ENCODE measurements around the gene RAB8B. TPM values are rescaled to one million over a fixed set of nuclear protein-coding genes. Genes with fewer than 3 reads are reported as not detected.
A peak's percentile ranks its signal among the peaks of the same experiment; 100 is the strongest.

The RAB8B gene
- total and polyA plus RNA-seq, 5 donors: 7.2 to 21.5 (median 17.3) TPM

DNA sequence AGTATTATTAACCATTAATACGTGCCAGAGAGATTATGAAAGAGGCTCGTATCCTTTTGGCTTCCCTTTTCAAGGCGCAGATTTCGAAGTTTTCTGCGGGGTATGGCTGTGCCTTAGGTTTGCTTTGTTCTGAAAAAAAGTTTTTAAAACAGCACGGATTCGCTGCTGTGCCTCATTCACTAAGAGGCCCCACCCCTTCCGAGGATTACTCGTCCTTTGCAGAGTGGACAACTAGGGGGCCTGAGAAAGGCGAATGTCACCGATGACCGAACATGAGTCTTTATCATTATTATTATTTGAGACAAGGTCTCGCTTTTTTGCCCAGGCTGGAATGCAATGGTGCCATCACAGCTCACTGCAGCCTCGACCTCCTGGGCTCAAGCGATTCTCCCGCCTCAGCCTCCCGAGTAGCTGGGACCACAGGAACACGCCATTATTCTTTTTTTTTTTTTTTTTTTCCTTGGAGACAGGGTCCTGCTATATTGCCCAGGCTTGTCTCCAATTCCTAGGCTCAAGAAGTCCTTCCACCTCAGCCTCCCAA lies 31.4 kb upstream of the RAB8B start:
- intact Hi-C loops (cut with DNase I): loop anchor here in 3 of 4 donors (5.0 to 10.0 kb wide), 3 partner anchors 87 to 129 kb away; partner anchors contain the start of gene APH1B (in 1 of the 3)
- no peaks in the 10 kb centered on the region for H3K4me1 ChIP-seq (ENCODE audit: control insufficient read depth, insufficient read depth, low read length)

DNA sequence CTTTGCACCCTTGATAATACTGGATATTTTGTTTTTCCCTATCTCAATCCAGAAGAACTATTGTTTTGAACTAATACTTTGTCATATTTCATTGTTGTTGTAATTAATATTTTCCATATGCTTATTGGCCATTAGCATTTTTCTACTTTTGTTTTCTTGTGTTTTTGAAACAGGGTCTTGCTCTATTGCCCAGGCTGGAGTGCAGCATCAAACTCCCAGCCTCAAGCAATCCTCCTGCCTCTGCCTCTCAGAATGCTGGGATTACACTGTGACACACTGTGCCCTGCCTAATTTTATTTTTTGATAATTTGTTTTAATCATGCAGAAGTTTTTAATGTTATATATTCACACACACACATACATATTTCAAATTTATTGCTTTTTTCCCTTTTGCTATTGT lies 28.8 kb upstream of the RAB8B start:
- DNase-seq (no peak), ATAC-seq (no peak)
- intact Hi-C loops (cut with DNase I): loop anchor here in 1 of 4 donors (10.0 kb wide), 1 partner anchor 244 kb away; no protein-coding TSS in a partner anchor
- no peak overlapping the region for H3K27ac ChIP-seq (ENCODE audit: low read length)
- no peaks in the 10 kb centered on the region for H3K9me3 ChIP-seq (ENCODE audit: control insufficient read depth, low read length)
- H3K4me3 ChIP-seq (ENCODE audit: low read length): no peak overlapping the region
- H3K4me1 ChIP-seq (ENCODE audit: control insufficient read depth, insufficient read depth, low read length): no peaks in the 10 kb centered on the region
- H3K27me3 ChIP-seq (ENCODE audit: control insufficient read depth, insufficient read depth): no peaks in the 10 kb centered on the region

More for the DNA sequence above, 31.4 kb upstream of the RAB8B start:
- no peaks in the 10 kb centered on the region for H3K9me3 ChIP-seq (ENCODE audit: control insufficient read depth, low read length)
- peak overlapping the region; percentile 45 for H3K4me3 ChIP-seq (ENCODE audit: low read length)
- peak; percentile 59 to 65 for ATAC-seq
- WGBS: 4% methylated on average over 18 of the region's 18 CpGs
- H3K27me3 ChIP-seq (ENCODE audit: control insufficient read depth, insufficient read depth): no peaks in the 10 kb centered on the region
- DNase-seq: peak; percentile 52 to 77 (median 66)
- peak overlapping the region; percentile 61 for H3K27ac ChIP-seq (ENCODE audit: low read length)

DNA sequence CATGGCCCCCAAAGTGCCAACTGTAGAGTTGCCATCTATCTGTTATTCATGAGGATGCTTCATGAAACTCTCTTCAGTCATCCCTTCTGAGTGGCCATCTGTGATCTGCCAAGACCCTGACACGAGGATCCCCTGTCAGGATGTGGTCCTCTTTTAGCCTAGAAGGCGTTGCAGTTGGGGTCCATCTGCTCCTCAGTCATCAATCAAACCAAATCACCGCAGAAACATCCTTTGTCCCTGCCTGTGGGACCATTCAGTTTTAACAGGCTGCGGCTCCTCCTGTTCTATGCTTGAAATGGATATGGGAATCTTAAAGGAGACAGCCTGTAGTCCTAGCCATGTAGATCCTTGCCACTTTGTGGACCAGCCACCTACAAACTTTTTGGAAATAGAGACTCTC lies 26.2 kb upstream of the RAB8B start:
- intact Hi-C loops (cut with DNase I): loop anchor here in 1 of 4 donors (10.0 kb wide), 1 partner anchor 242 kb away; no protein-coding TSS in a partner anchor
- Histone ChIP-seq H3K27ac (ENCODE audit: low read length) (no peak overlapping the region), H3K4me1 (ENCODE audit: control insufficient read depth, insufficient read depth, low read length) (no peaks in the 10 kb centered on the region), H3K27me3 (ENCODE audit: control insufficient read depth, insufficient read depth) (no peaks in the 10 kb centered on the region), H3K9me3 (ENCODE audit: control insufficient read depth, low read length) (no peaks in the 10 kb centered on the region), H3K4me3 (ENCODE audit: low read length) (no peak overlapping the region)
- ATAC-seq (no peak), DNase-seq (no peak)
- whole genome bisulfite sequencing: 83% methylated on average over 4 of the region's 4 CpGs

DNA sequence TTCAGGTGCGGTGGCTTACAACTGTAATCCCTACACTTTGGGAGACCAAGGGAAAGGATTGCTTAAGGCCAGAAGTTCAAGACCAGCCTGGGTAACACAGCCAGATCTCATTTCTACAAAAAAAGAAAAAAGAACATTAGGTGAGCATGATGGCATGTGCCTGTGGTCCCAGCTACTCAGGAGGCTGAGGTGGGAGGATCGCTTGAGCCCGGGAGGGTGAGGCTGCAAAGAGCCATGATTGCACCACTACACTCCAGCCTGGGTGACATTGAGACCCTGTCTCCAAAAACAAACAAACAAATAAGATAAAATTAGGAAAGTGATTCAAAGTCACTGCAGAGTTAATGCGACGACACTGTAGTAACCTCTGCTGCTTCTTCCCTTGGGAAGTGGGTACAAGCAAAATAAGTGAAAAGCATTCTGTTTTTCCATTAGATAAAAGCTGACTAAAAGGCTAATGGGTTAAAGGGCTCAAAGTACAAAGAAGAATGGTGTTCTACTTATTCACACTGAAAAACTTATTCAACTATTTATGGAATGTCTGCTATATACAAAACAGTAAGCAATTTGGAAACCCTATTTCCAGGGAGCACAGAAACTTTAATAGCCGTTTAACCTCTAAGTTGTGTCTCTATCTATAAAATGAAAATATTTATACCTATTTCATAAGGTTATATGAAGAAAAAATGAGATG lies 24.1 kb upstream of the RAB8B start:
- intact Hi-C loops (cut with DNase I): loop anchor here in 1 of 4 donors (10.0 kb wide), 1 partner anchor 239 kb away; no protein-coding TSS in a partner anchor
- Histone ChIP-seq H3K4me3 (ENCODE audit: low read length) (no peak overlapping the region), H3K4me1 (ENCODE audit: control insufficient read depth, insufficient read depth, low read length) (no peaks in the 10 kb centered on the region), H3K27ac (ENCODE audit: low read length) (no peak overlapping the region), H3K27me3 (ENCODE audit: control insufficient read depth, insufficient read depth) (no peaks in the 10 kb centered on the region), H3K9me3 (ENCODE audit: control insufficient read depth, low read length) (no peaks in the 10 kb centered on the region)
- 89% methylated on average over 6 of the region's 6 CpGs for WGBS
- DNase-seq (no peak), ATAC-seq (no peak)

DNA sequence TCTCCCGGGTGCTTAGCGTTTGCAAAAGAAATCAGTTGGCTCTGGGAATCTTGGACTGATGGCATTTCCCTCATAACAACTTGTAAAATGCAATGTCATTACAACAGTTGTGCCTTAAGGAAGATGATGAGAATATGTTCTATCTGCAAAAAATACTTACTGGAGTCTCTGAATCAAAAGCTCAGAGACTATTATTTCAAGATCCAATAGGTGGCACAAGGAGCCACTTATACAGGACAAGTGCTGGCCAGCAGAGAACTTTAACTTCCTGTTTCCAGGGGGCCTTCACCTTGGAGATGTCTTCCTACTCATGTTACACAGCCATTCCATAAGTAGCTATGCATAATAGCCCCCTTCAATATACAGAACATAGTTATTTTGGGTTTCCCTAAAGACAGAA lies 23.2 kb upstream of the RAB8B start:
- Histone ChIP-seq H3K4me1 (ENCODE audit: control insufficient read depth, insufficient read depth, low read length) (no peaks in the 10 kb centered on the region), H3K4me3 (ENCODE audit: low read length) (no peak overlapping the region), H3K9me3 (ENCODE audit: control insufficient read depth, low read length) (no peaks in the 10 kb centered on the region), H3K27ac (ENCODE audit: low read length) (no peak overlapping the region), H3K27me3 (ENCODE audit: control insufficient read depth, insufficient read depth) (no peaks in the 10 kb centered on the region)
- DNase-seq: no peak
- WGBS: 79% methylated on average over 2 of the region's 2 CpGs
- intact Hi-C loops (cut with DNase I): loop anchor here in 1 of 4 donors (10.0 kb wide), 1 partner anchor 239 kb away; no protein-coding TSS in a partner anchor
- no peak for ATAC-seq

DNA sequence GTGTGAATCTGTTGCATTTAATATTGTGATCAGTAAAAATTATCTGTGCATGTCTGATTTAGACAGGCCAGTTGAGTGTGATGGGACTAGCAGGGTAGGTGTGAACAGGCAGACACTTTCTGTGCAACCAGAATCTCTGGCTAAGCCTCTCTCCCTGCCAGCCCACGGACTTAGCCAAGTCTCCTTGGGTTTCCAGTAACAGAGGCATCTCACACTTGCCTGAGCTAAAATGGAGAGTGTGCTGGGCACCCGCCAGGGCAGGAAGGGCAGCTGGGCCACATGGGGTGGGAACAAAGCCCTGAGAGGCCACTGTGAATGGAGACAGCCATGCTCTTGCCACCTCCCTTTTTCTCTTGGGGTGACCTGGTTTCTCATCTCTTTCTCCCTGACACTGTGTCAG lies 19.6 kb upstream of the RAB8B start:
- DNase-seq: peak in 2 of 3 donors; percentile 26 to 66
- no peak overlapping the region for H3K4me3 ChIP-seq (ENCODE audit: low read length)
- H3K4me1 ChIP-seq (ENCODE audit: control insufficient read depth, insufficient read depth, low read length): no peaks in the 10 kb centered on the region
- intact Hi-C loops (cut with DNase I): loop anchor here in 1 of 4 donors (10.0 kb wide), 1 partner anchor 235 kb away; no protein-coding TSS in a partner anchor
- peak; percentile 57 for ATAC-seq
- H3K27me3 ChIP-seq (ENCODE audit: control insufficient read depth, insufficient read depth): no peaks in the 10 kb centered on the region
- 79% methylated on average over 2 of the region's 2 CpGs for WGBS
- H3K9me3 ChIP-seq (ENCODE audit: control insufficient read depth, low read length): no peaks in the 10 kb centered on the region
- no peak overlapping the region for H3K27ac ChIP-seq (ENCODE audit: low read length)

DNA sequence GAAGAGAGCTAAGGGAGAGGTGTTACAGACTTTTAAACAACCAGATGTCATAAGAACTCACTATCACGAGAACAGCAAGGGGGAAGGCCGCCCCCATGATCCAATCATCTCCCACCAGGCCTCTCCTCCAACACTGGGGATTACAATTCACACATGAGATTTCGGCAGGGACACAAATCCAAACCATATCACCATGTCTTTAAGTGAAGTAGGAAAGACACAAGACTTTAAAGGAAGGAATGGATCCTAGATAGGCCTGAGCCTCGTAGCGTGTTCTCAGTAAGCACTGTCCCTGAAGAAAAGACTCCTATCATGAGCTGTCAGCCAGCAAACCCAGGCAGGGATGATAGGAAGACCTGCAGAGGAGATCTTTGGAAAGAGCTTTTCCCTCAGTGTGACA lies 17.0 kb upstream of the RAB8B start:
- H3K27me3 ChIP-seq (ENCODE audit: control insufficient read depth, insufficient read depth): no peaks in the 10 kb centered on the region
- WGBS: 95% methylated on average over 5 of the region's 5 CpGs
- DNase-seq (no peak), ATAC-seq (no peak)
- H3K4me1 ChIP-seq (ENCODE audit: control insufficient read depth, insufficient read depth, low read length): no peaks in the 10 kb centered on the region
- H3K9me3 ChIP-seq (ENCODE audit: control insufficient read depth, low read length): no peaks in the 10 kb centered on the region
- intact Hi-C loops (cut with DNase I): no loop called here
- H3K27ac ChIP-seq (ENCODE audit: low read length): no peak overlapping the region
- no peak overlapping the region for H3K4me3 ChIP-seq (ENCODE audit: low read length)

DNA sequence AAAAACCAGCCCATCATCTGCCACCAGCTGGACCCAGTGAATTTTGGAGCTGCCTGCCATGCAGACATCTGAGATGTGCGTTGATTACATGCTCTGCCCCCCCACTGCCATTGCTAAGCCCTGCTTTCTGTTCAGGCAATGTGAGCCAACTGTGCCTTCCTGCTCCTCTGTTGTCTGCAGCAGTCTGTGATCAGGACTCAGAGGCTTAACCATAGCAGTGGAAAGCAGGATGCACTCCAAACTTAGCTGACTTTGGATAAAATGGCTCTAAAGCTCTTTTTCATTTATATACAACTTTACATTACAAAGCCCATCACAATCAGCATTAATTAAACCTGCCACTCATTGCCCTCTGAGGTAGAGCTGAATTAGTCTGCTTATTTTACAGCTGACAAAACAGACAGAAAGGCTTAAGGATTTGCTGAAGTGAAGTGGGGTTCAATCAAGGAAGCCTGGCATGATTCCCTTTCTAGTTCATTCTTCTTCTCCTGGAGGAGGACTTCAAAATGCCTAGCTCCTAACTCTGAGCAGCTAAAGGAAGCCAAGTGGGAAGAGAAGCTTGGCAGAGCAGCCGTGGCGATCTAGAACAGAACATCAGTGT lies 16.5 kb upstream of the RAB8B start:
- 74% methylated on average over 3 of the region's 3 CpGs for WGBS

DNA sequence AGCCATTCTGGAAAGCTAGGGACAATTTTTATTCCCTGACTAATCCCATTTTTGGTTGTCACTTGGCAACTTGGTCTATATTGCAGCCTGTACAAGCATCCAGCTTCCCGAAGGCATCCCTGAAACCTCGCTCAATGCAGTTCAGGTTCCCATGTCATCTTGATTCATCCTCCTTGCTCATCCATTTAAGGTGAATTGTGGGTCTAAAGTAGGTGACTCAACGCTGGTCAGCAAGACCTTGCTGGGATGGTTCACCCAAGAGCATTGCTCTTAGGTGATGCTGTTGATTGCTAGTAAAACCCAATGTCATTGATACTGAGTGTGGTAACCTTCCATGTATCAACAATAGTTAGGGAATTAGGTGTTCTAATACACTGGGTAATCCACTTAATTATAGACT lies 13.1 kb upstream of the RAB8B start:
- Histone ChIP-seq H3K27ac (ENCODE audit: low read length) (no peak overlapping the region), H3K27me3 (ENCODE audit: control insufficient read depth, insufficient read depth) (no peaks in the 10 kb centered on the region), H3K4me1 (ENCODE audit: control insufficient read depth, insufficient read depth, low read length) (no peaks in the 10 kb centered on the region), H3K9me3 (ENCODE audit: control insufficient read depth, low read length) (no peaks in the 10 kb centered on the region), H3K4me3 (ENCODE audit: low read length) (no peak overlapping the region)
- intact Hi-C loops (cut with DNase I): no loop called here
- ATAC-seq (no peak), DNase-seq (no peak)
- 95% methylated on average over 3 of the region's 3 CpGs for WGBS

More for the DNA sequence above, 16.5 kb upstream of the RAB8B start:
- intact Hi-C loops (cut with DNase I): no loop called here
- no peak for ATAC-seq
- Histone ChIP-seq H3K9me3 (ENCODE audit: control insufficient read depth, low read length) (no peaks in the 10 kb centered on the region), H3K27me3 (ENCODE audit: control insufficient read depth, insufficient read depth) (no peaks in the 10 kb centered on the region), H3K4me3 (ENCODE audit: low read length) (no peak overlapping the region), H3K4me1 (ENCODE audit: control insufficient read depth, insufficient read depth, low read length) (no peaks in the 10 kb centered on the region), H3K27ac (ENCODE audit: low read length) (no peak overlapping the region)
- DNase-seq: no peak

DNA sequence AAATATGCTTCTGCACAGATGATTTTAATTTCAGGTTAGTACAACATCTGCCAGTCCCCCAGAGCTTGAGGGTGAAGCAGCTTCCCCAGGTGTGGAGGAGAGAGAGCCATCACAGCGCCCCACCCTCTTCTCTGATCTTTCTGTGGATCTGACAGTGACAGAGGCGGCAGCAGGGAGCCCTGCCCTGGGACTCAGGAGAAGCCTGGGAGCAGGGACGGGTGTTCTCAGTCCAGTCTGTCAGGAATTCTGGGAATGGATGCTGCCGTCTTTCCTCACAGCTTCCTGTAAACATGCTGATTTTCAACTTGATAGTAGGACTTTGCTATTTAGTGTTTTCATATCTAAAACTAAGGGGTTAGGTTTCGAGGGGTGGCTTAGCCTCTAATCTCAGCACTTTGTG lies 11.4 kb upstream of the RAB8B start:
- Histone ChIP-seq H3K9me3 (ENCODE audit: control insufficient read depth, low read length) (no peaks in the 10 kb centered on the region), H3K4me3 (ENCODE audit: low read length) (no peak overlapping the region), H3K27ac (ENCODE audit: low read length) (no peak overlapping the region), H3K27me3 (ENCODE audit: control insufficient read depth, insufficient read depth) (no peaks in the 10 kb centered on the region), H3K4me1 (ENCODE audit: control insufficient read depth, insufficient read depth, low read length) (no peaks in the 10 kb centered on the region)
- 46% methylated on average over 5 of the region's 5 CpGs for WGBS
- DNase-seq: no peak
- ATAC-seq: no peak
- intact Hi-C loops (cut with DNase I): no loop called here

DNA sequence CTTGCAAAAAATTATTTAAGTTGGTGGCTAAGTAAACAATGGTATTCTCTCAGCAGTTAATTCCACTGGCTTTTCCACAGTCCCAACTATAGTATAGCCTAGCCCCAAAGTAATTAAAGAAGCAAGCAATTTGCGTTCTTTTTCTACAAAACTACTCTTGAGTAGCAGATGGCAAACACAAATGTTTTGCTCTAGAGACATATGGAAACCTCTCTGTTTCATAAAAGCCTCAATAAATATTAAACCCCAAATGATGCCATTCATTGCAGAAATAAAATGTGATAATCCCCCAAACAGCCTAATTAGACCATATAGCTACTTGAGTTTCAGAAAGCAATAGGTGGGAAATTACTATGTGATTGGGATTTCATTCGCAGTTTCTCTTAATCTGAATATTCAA lies 8.7 kb upstream of the RAB8B start:
- intact Hi-C loops (cut with DNase I): no loop called here
- Histone ChIP-seq H3K27me3 (ENCODE audit: control insufficient read depth, insufficient read depth) (no peaks in the 10 kb centered on the region), H3K4me3 (ENCODE audit: low read length) (no peak overlapping the region), H3K4me1 (ENCODE audit: control insufficient read depth, insufficient read depth, low read length) (no peaks in the 10 kb centered on the region), H3K27ac (ENCODE audit: low read length) (no peak overlapping the region), H3K9me3 (ENCODE audit: control insufficient read depth, low read length) (no peaks in the 10 kb centered on the region)
- ATAC-seq: no peak
- 97% methylated on average over 2 of the region's 2 CpGs for WGBS
- no peak for DNase-seq
